Measurements from ENCODE around the gene STAG2. TPM values are rescaled to one million over a fixed set of nuclear protein-coding genes. Genes with fewer than 3 reads are reported as not detected.

Gene STAG2
- total RNA-seq, 1 donor from 2014 or later = 75.4 TPM

DNA sequence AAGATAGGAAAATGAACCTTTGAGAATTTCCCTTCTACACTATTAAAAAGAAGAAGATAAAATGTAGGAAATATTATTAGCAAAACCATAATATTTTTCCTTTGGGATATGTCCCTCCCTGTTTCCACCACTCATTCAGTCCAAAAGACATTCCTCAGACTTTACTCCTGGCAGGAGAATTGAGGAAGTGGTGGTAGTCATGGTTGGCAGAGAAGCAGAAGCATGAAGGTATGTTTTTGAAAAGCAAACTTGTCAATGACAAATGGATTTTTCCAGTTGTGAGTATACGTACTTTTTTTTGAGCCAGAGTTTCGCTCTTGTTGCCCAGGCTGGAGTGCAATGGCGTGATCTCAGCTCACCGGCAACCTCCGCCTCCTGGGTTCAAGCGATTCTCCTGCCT, 13.7 kb downstream of the STAG2 start:
- Mint-ChIP-seq H3K27me3 (no peaks in the 10 kb centered on the region), H3K27ac (no peak overlapping the region), H3K4me1 (ENCODE audit: low read depth) (peaks cover 10% of the 10 kb centered on the region), H3K4me3 (ENCODE audit: low read depth) (no peak overlapping the region), H3K9me3 (ENCODE audit: low read depth) (peaks cover 3% of the 10 kb centered on the region), H3K36me3 (ENCODE audit: insufficient read depth) (peaks cover 1% of the 10 kb centered on the region)
- DNase-seq (ENCODE audit: low spot score, unreplicated experiment) = no peak
- TF ChIP-seq CTCF (IDR thresholded peaks at IDR 0.05; ENCODE audit: unreplicated experiment) = no peak

DNA sequence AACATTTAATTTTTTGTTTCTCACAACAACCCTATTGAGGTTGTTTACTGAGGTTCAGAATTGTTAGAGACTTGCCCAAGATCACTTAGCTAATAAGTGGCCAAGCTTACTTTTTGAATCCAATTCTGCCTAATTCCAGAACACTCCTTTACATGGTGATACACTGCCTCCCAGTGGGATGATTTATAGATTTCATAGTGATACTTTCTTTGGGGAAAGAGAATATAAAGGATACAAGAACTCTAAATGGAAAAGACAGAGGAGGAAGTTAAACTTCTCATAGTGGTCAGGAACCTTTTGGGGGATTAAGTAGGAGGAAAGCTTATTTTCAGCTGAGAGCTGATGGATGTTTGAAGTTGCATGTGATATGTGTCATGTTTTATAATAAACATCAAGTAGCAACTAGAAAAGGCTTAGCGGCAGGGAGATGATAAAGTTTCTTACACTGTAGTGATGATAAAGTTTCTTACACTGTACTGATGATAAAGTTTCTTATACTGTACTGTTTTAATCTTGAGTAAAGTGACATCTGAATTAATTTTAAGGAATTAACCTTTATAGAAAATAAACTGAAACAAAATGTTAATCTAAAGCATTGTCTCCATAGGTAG, 15.3 kb downstream of the STAG2 start:
- H3K4me1 Mint-ChIP-seq (ENCODE audit: low read depth) = peaks cover 15% of the 10 kb centered on the region
- TF ChIP-seq CTCF (IDR thresholded peaks at IDR 0.05; ENCODE audit: unreplicated experiment) = peak; percentile 22
- H3K36me3 Mint-ChIP-seq (ENCODE audit: insufficient read depth) = no peaks in the 10 kb centered on the region
- no peak overlapping the region for H3K4me3 Mint-ChIP-seq (ENCODE audit: low read depth)
- no peaks in the 10 kb centered on the region for H3K9me3 Mint-ChIP-seq (ENCODE audit: low read depth)
- no peak overlapping the region for H3K27ac Mint-ChIP-seq
- no peak for DNase-seq (ENCODE audit: low spot score, unreplicated experiment)
- H3K27me3 Mint-ChIP-seq = no peaks in the 10 kb centered on the region

- H3K27me3 Mint-ChIP-seq = no peaks in the 10 kb centered on the region
- peaks cover 6% of the 10 kb centered on the region for H3K9me3 Mint-ChIP-seq (ENCODE audit: low read depth)
- no peaks in the 10 kb centered on the region for H3K36me3 Mint-ChIP-seq (ENCODE audit: insufficient read depth)
- no peak for TF ChIP-seq CTCF (IDR thresholded peaks at IDR 0.05; ENCODE audit: unreplicated experiment)
- peaks cover 20% of the 10 kb centered on the region for H3K4me1 Mint-ChIP-seq (ENCODE audit: low read depth)
- no peak overlapping the region for H3K27ac Mint-ChIP-seq
- DNase-seq (ENCODE audit: low spot score, unreplicated experiment) = no peak
- H3K4me3 Mint-ChIP-seq (ENCODE audit: low read depth) = no peak overlapping the region
These were observed 21.7 kb downstream of the STAG2 start for GRCh38 chrX:123983240-123983639.

- no peak for TF ChIP-seq CTCF (IDR thresholded peaks at IDR 0.05; ENCODE audit: unreplicated experiment)
- no peaks in the 10 kb centered on the region for H3K27me3 Mint-ChIP-seq
- no peak overlapping the region for H3K27ac Mint-ChIP-seq
- H3K36me3 Mint-ChIP-seq (ENCODE audit: insufficient read depth) = peaks cover 2% of the 10 kb centered on the region
- H3K9me3 Mint-ChIP-seq (ENCODE audit: low read depth) = peaks cover 6% of the 10 kb centered on the region
- H3K4me3 Mint-ChIP-seq (ENCODE audit: low read depth) = no peak overlapping the region
- DNase-seq (ENCODE audit: low spot score, unreplicated experiment) = no peak
- H3K4me1 Mint-ChIP-seq (ENCODE audit: low read depth) = peaks cover 16% of the 10 kb centered on the region
These were observed 24.9 kb downstream of the STAG2 start for GRCh38 chrX:123986377-123986776.

GRCh38 chrX:123988423-123989111, 27.1 kb downstream of the STAG2 start:
- Mint-ChIP-seq H3K4me1 (ENCODE audit: low read depth) (peaks cover 10% of the 10 kb centered on the region), H3K27ac (peak overlapping the region; percentile 62), H3K9me3 (ENCODE audit: low read depth) (peaks cover 6% of the 10 kb centered on the region), H3K27me3 (no peaks in the 10 kb centered on the region), H3K36me3 (ENCODE audit: insufficient read depth) (peaks cover 3% of the 10 kb centered on the region), H3K4me3 (ENCODE audit: low read depth) (no peak overlapping the region)
- DNase-seq (ENCODE audit: low spot score, unreplicated experiment) = no peak
- TF ChIP-seq CTCF (IDR thresholded peaks at IDR 0.05; ENCODE audit: unreplicated experiment) = no peak

Measured in progenitor cell of endocrine pancreas (in vitro differentiated cells).